ENCODE data around the gene AOC3. TPM values are rescaled to one million over a fixed set of nuclear protein-coding genes. Genes with fewer than 3 reads are reported as not detected.
"Not testable (repeated sequence)": the region's sequence is repeated elsewhere in the genome, so short reads cannot be mapped to it uniquely, and the experiment has no call there.

Gene AOC3
- total and polyA plus RNA-seq, 4 experiments from 2014 or later = 0.58 to 1.2 TPM; not detected in 2

DNA sequence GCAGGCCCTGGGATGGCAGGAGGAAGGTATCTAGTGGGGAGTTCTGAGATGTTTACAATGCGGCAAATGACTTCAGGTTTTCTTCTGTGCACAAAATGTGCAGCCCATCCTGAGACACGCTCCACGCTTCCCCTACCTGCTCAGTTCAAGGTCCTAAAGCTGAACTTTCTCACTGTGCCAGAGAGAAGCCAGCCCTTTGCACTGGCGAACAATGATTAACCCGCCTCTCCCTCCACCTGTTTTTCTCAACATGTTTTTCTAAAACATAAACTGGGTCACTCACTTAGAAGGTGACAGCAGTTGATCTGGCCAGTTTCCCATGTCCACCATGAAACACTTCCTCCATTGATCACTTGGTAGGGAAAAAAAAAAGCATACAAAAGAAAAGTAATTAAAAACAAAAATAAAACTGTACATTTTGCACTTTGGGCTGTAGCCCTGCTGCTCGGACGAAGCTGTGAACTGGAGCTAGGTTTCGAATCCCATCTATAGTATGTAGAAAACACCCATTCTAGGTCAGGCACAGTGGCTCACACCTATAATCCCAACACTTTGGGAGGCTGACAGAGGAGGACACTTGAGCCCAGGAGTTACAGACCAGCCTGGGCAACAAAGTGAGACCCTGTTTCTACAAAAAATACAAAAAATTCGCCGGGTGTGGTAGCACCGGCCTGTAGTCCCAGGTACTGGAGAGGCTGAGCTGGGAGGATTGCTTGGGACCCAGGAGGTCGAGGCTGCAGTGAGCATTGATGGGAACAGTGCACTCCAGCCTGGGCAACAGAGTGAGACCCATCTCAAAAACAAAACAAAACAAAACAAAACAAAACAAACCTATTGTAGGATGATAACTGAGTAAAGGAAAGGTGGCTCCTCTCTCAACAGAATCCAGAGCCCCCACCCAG is 43.5 kb downstream of the AOC3 start:
- H3K36me3 Mint-ChIP-seq = no peaks in the 10 kb centered on the region
- DNase-seq = no peak
- POLR2A ChIA-PET (ENCODE audit: partially characterized antibody) = no interaction called here
- H3K27me3 Mint-ChIP-seq = peaks cover 4 to 7% of the 10 kb centered on the region in 2 donors
- Histone ChIP-seq H3K4me1 (ENCODE audit: insufficient read depth, low read length) (no peaks in the 10 kb centered on the region), H3K27ac (ENCODE audit: low read depth, low read length) (no peak overlapping the region), H3K36me3 (ENCODE audit: insufficient read depth, low read length) (no peaks in the 10 kb centered on the region), H3K27me3 (ENCODE audit: insufficient read depth, low read length) (no peaks in the 10 kb centered on the region), H3K9me3 (ENCODE audit: control insufficient read depth in 1 of 2, low read length in 2 of 2) (no peaks in the 10 kb centered on the region), H3K4me3 (ENCODE audit: low read length in 2 of 2) (no peak overlapping the region)
- no peak overlapping the region for H3K4me3 Mint-ChIP-seq
- intact Hi-C loops (cut with micrococcal nuclease) = no loop called here
- no peaks in the 10 kb centered on the region for H3K9me3 Mint-ChIP-seq
- CTCF ChIA-PET (ENCODE audit: partially characterized antibody) = no interaction called here
- no peaks in the 10 kb centered on the region for H3K4me1 Mint-ChIP-seq
- H3K27ac Mint-ChIP-seq = no peak overlapping the region

DNA sequence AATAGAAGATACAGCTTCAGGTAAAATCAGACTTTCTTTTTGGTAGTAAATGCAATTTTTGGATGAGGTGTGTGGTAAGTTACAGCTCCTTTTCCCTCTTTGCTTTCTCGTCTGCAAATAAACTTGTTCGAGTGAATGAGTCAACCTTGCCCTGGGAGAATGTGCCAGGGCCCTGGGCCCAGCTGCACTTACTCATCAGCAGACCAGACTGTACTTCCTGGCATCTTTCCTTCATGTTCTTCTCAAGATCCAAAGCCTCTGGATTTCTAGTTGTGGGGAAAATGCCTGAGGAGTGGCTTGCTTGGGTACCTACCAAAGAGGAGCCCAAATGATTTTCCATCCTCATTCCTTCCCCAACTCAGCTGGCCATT is 44.2 kb downstream of the AOC3 start:
- no peak for DNase-seq
- Mint-ChIP-seq H3K36me3 (no peaks in the 10 kb centered on the region), H3K27ac (no peak overlapping the region), H3K4me3 (no peak overlapping the region), H3K27me3 (peaks cover 4 to 7% of the 10 kb centered on the region in 2 donors), H3K4me1 (no peaks in the 10 kb centered on the region), H3K9me3 (no peaks in the 10 kb centered on the region)
- intact Hi-C loops (cut with micrococcal nuclease) = no loop called here
- Histone ChIP-seq H3K36me3 (ENCODE audit: insufficient read depth, low read length) (no peaks in the 10 kb centered on the region), H3K9me3 (ENCODE audit: control insufficient read depth in 1 of 2, low read length in 2 of 2) (no peaks in the 10 kb centered on the region), H3K4me3 (ENCODE audit: low read length in 2 of 2) (no peak overlapping the region), H3K4me1 (ENCODE audit: insufficient read depth, low read length) (no peaks in the 10 kb centered on the region), H3K27ac (ENCODE audit: low read depth, low read length) (no peak overlapping the region), H3K27me3 (ENCODE audit: insufficient read depth, low read length) (no peaks in the 10 kb centered on the region)
- POLR2A ChIA-PET (ENCODE audit: partially characterized antibody) = no interaction called here
- CTCF ChIA-PET (ENCODE audit: partially characterized antibody) = no interaction called here

DNA sequence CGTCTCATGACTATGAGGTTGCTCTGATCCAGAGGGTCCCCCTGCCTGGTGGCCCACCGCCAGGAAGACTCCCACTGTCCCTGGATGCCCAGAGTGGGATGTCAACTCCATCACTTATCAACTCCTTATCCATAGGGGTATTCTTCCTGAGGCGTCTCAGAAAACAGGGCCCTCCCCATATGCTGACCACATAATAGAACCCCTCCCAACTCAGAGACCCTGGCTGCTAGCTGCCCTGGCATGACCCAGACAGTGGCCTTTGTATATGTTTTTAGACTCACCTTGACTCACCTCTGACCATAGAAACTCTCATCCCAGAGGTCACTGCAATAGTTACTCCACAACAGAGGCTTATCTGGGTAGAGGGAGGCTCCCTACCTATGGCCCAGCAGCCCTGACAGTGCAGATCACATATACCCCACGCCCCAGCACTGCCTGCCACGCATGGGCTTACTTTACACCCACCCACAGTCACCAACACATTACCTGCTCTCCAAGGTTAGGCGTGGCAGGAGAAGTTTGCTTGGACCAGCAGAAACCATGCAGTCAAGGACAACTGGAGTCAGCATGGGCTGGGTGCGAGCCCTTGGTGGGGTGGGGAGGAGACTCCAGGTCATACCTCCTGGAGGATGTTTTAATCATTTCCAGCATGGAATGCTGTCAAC is 47.3 kb downstream of the AOC3 start:
- ChIA-PET POLR2A (ENCODE audit: partially characterized antibody) (no interaction called here), CTCF (ENCODE audit: partially characterized antibody) (no interaction called here)
- peaks cover 7% of the 10 kb centered on the region in 2 donors for H3K27me3 Mint-ChIP-seq
- no peaks in the 10 kb centered on the region for H3K36me3 Mint-ChIP-seq
- Histone ChIP-seq H3K9me3 (ENCODE audit: control insufficient read depth in 1 of 2, low read length in 2 of 2) (no peaks in the 10 kb centered on the region), H3K4me3 (ENCODE audit: low read length in 2 of 2) (no peak overlapping the region), H3K27ac (ENCODE audit: low read depth, low read length) (no peak overlapping the region), H3K27me3 (ENCODE audit: insufficient read depth, low read length) (no peaks in the 10 kb centered on the region), H3K36me3 (ENCODE audit: insufficient read depth, low read length) (no peaks in the 10 kb centered on the region), H3K4me1 (ENCODE audit: insufficient read depth, low read length) (no peaks in the 10 kb centered on the region)
- DNase-seq = no peak
- no peaks in the 10 kb centered on the region for H3K4me1 Mint-ChIP-seq
- no peak overlapping the region for H3K4me3 Mint-ChIP-seq
- H3K9me3 Mint-ChIP-seq = no peaks in the 10 kb centered on the region
- no peak overlapping the region for H3K27ac Mint-ChIP-seq
- intact Hi-C loops (cut with micrococcal nuclease) = no loop called here

DNA sequence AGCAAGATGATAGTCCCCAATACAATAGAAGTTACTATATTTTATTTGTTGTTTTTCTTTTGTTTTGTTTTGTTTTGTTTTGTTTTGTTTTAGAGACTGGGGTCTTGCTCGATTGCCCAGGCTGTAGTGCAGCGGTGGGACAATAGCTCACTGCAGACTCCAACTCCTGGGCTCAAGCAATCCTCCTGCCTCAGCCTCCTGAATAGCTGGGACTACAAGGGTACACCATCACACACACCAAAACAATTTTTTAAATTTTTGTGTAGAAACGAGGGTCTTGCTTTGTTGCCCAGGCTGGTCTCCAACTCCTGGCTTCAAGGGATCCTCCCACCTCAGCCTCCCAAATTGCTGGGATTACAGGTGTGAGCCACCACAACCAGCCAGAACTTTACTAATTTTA is 49.0 kb downstream of the AOC3 start:
- H3K9me3 ChIP-seq (ENCODE audit: control insufficient read depth in 1 of 2, low read length in 2 of 2); intact Hi-C loops (cut with micrococcal nuclease); H3K36me3 ChIP-seq (ENCODE audit: insufficient read depth, low read length); H3K4me1 ChIP-seq (ENCODE audit: insufficient read depth, low read length); CTCF ChIA-PET (ENCODE audit: partially characterized antibody); H3K27ac ChIP-seq (ENCODE audit: low read depth, low read length); DNase-seq; H3K27ac Mint-ChIP-seq; H3K27me3 ChIP-seq (ENCODE audit: insufficient read depth, low read length); H3K4me3 Mint-ChIP-seq; H3K36me3 Mint-ChIP-seq; POLR2A ChIA-PET (ENCODE audit: partially characterized antibody); H3K4me1 Mint-ChIP-seq; H3K4me3 ChIP-seq (ENCODE audit: low read length in 2 of 2); H3K9me3 Mint-ChIP-seq: not testable (repeated sequence)
- H3K27me3 Mint-ChIP-seq = peaks cover 4 to 16% of the 10 kb centered on the region in 2 donors

- ChIA-PET CTCF (ENCODE audit: partially characterized antibody) (no interaction called here), POLR2A (ENCODE audit: partially characterized antibody) (no interaction called here)
- no peaks in the 10 kb centered on the region for H3K9me3 Mint-ChIP-seq
- peaks cover 4 to 17% of the 10 kb centered on the region in 2 donors for H3K27me3 Mint-ChIP-seq
- Histone ChIP-seq H3K27me3 (ENCODE audit: insufficient read depth, low read length) (peaks cover 4% of the 10 kb centered on the region), H3K4me1 (ENCODE audit: insufficient read depth, low read length) (no peaks in the 10 kb centered on the region), H3K4me3 (ENCODE audit: low read length in 2 of 2) (no peak within 1 kb of the TSS), H3K27ac (ENCODE audit: low read depth, low read length) (no peak within 1 kb of the TSS), H3K9me3 (ENCODE audit: control insufficient read depth in 1 of 2, low read length in 2 of 2) (no peaks in the 10 kb centered on the region), H3K36me3 (ENCODE audit: insufficient read depth, low read length) (no peaks in the 10 kb centered on the region)
- H3K36me3 Mint-ChIP-seq = no peaks in the 10 kb centered on the region
- H3K27ac Mint-ChIP-seq = no peak within 1 kb of the TSS
- no peak for DNase-seq
- no peaks in the 10 kb centered on the region for H3K4me1 Mint-ChIP-seq
- intact Hi-C loops (cut with micrococcal nuclease) = no loop called here
- no peak within 1 kb of the TSS for H3K4me3 Mint-ChIP-seq
Observed at GRCh38 chr17:42900460-42901331, 49.7 kb downstream of the AOC3 start, which contains the start of gene G6PC1. TSS of gene G6PC1 (plus strand) at chr17:42900799. CDS start at chr17:42900877, 78 bp downstream.

DNA sequence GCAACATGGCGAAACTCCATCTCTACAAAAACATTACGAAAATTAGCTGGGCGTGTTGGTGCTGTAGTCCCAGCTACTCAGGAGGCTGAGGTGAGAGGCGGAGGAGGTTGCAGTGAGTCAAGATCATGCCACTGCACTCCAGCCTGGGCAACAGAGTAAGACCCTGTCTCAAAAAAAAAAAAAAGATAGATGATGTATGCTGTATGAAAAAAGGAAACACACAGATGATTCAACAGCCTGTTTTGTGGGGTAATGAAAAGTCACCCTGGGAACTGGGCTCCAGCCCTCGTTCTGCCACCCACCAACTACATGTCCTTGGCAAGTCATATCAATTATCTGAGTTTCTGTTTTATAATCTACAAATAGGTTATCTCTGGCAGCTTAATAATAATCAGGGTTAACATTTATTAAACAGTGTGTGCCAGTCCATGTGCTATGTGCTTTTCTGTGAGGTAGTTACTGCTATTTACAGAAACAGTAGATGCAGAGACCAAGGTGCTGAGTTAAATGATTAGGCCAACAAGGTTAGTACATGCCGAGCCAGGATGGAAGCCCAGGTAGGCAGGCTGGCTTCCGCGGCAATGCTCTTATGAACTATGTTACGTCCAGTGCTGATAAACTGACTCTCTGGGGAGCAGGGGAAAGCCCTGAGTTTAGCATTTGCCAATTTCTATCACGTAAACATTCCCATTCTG is 50.7 kb downstream of the AOC3 start:
- CTCF ChIA-PET (ENCODE audit: partially characterized antibody) = no interaction called here
- no peaks in the 10 kb centered on the region for H3K4me1 ChIP-seq (ENCODE audit: insufficient read depth, low read length)
- intact Hi-C loops (cut with micrococcal nuclease) = no loop called here

DNA sequence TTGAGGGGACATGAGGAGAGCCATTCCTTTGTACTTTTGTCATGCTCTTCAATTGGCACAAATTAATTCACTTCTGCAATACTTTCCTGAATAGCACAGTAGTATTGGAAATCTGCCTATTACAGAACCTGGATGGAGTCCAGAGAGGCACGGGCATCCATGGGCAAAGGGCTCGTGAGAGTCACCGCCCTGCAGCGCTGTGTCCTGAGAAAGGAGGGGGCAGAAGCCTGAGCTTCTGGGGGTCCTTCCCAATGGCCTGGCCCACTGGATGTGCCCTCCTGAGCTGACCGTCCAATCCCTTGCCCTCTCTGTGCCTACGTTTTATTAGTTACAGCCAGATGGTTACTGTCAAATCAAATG is 53.1 kb downstream of the AOC3 start:
- POLR2A ChIA-PET (ENCODE audit: partially characterized antibody) = no interaction called here

More for the DNA sequence above, 50.7 kb downstream of the AOC3 start:
- Mint-ChIP-seq H3K36me3 (no peaks in the 10 kb centered on the region), H3K4me1 (no peaks in the 10 kb centered on the region), H3K27ac (no peak overlapping the region), H3K27me3 (peaks cover 4 to 19% of the 10 kb centered on the region in 2 donors), H3K9me3 (no peaks in the 10 kb centered on the region), H3K4me3 (no peak overlapping the region)
- Histone ChIP-seq H3K36me3 (ENCODE audit: insufficient read depth, low read length) (no peaks in the 10 kb centered on the region), H3K4me3 (ENCODE audit: low read length in 2 of 2) (no peak overlapping the region), H3K9me3 (ENCODE audit: control insufficient read depth in 1 of 2, low read length in 2 of 2) (no peaks in the 10 kb centered on the region), H3K27ac (ENCODE audit: low read depth, low read length) (no peak overlapping the region), H3K27me3 (ENCODE audit: insufficient read depth, low read length) (peaks cover 4% of the 10 kb centered on the region)
- POLR2A ChIA-PET (ENCODE audit: partially characterized antibody) = no interaction called here
- no peak for DNase-seq

More for the DNA sequence above, 53.1 kb downstream of the AOC3 start:
- CTCF ChIA-PET (ENCODE audit: partially characterized antibody) = no interaction called here
- no peaks in the 10 kb centered on the region for H3K36me3 ChIP-seq (ENCODE audit: insufficient read depth, low read length)
- peaks cover 4% of the 10 kb centered on the region for H3K27me3 ChIP-seq (ENCODE audit: insufficient read depth, low read length)
- no peaks in the 10 kb centered on the region for H3K4me1 ChIP-seq (ENCODE audit: insufficient read depth, low read length)
- no peak overlapping the region for H3K4me3 ChIP-seq (ENCODE audit: low read length in 2 of 2)
- intact Hi-C loops (cut with micrococcal nuclease) = no loop called here
- no peaks in the 10 kb centered on the region for H3K9me3 Mint-ChIP-seq
- H3K4me1 Mint-ChIP-seq = no peaks in the 10 kb centered on the region
- no peak overlapping the region for H3K27ac ChIP-seq (ENCODE audit: low read depth, low read length)
- no peak for DNase-seq
- H3K9me3 ChIP-seq (ENCODE audit: control insufficient read depth in 1 of 2, low read length in 2 of 2) = no peaks in the 10 kb centered on the region
- peaks cover 4 to 22% of the 10 kb centered on the region in 2 donors for H3K27me3 Mint-ChIP-seq
- no peak overlapping the region for H3K27ac Mint-ChIP-seq
- H3K4me3 Mint-ChIP-seq = no peak overlapping the region
- H3K36me3 Mint-ChIP-seq = no peaks in the 10 kb centered on the region

All from CD4-positive, alpha-beta memory T cell (primary cell).